GM12892 (cell line): Measurements from ENCODE around the gene GNB1.

Source experiments
- POLR2A ChIP-seq: IDR thresholded peaks from 2 replicates; pipeline ENCODE4 v1.6.1; 2011; ENCODE audit warnings: low read depth, low read length, control low read depth
- POLR2AphosphoS5 ChIP-seq: IDR thresholded peaks from 2 replicates; pipeline ENCODE4 v1.6.1; 2011; ENCODE audit warnings: low read depth, low read length, control low read depth
- TAF1 ChIP-seq: IDR thresholded peaks from 2 replicates; pipeline ENCODE4 v1.6.1; 2011; ENCODE audit warnings: low read depth, mild to moderate bottlenecking, control low read depth, low read length, borderline replicate concordance

DNA sequence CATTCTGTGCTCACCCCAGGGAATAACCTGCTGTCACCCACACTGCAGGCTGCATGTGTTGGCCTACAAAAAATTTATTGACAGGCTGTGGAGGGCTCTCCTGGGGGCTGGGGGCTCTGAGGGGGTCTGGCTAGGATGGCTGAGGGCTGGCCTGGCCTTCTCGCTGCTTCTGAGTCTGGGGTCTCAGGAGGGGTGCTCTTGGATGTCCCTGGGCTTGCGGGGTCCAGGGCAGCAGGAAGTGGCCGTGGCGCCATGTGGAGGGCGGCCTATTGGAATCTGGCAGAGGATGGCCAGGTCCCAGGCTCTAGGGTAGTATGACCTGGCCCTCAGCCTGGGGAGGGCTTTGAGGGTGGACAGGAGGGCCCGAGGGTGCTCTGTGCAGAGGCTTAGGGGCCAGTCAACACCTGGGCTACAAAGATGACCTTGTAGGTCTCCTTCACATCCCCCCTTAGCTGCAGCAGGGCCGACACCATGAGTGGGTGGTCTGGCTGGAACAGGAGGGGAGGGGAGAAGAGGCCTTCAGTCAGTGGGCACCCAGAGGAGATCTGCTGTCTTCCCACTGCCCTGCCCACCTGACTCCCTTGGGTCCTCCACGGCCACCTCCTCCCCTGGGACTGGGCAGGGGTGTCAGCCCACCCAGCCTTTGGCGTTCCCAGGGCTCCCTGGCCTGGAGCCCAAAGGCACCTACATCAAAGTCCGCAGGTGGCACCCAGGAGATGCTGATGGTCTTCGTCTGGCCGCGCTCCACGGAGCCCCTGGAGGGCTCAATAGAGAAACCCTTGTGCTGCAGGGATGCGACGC is 31.2 kb upstream of the GNB1 start:
- no peak for TF ChIP-seq POLR2A
- no peak for TF ChIP-seq POLR2AphosphoS5
- no peak for TF ChIP-seq TAF1
